Measurements from ENCODE around the gene THOC1.

DNA sequence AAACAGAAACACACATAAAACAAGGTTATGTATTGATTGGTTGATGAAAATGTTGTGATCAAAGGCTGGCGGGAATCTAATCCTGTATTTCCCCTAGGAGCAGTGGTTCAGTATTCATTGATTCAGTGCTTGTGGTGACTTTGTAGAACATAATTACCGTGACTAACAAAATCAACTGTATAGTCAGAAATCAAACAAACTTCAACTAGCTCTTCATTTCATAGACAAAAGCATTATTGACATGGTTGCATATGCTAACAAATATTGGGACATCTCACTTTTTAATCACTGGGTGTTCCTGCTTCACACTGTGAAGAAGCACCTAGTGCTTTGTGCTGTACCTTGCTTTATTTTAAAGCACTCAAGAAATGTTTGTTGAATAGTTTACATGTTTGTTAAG, 68.1 kb downstream of the THOC1 start:
- TF ChIP-seq, protein P1, sequence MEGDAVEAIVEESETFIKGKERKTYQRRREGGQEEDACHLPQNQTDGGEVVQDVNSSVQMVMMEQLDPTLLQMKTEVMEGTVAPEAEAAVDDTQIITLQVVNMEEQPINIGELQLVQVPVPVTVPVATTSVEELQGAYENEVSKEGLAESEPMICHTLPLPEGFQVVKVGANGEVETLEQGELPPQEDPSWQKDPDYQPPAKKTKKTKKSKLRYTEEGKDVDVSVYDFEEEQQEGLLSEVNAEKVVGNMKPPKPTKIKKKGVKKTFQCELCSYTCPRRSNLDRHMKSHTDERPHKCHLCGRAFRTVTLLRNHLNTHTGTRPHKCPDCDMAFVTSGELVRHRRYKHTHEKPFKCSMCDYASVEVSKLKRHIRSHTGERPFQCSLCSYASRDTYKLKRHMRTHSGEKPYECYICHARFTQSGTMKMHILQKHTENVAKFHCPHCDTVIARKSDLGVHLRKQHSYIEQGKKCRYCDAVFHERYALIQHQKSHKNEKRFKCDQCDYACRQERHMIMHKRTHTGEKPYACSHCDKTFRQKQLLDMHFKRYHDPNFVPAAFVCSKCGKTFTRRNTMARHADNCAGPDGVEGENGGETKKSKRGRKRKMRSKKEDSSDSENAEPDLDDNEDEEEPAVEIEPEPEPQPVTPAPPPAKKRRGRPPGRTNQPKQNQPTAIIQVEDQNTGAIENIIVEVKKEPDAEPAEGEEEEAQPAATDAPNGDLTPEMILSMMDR (IDR thresholded peaks at IDR 0.05): no peak
- TF ChIP-seq POLR2A (IDR thresholded peaks at IDR 0.05): no peak
